ENCODE results near the gene GBF1. TPM values are rescaled to one million over a fixed set of nuclear protein-coding genes. Genes with fewer than 3 reads are reported as not detected.

GBF1 gene
- total and polyA plus RNA-seq, 10 of the 15 experiments (the other 5 are each of a cell fraction or from before 2014, with no cell fraction given) = 0.82 to 42.0 (median 21.8) TPM

- intact Hi-C loops (cut with micrococcal nuclease; ENCODE audit: unreplicated experiment) (no loop called here), in situ Hi-C loops (cut with MboI) (no loop called here)
- Histone ChIP-seq H3K36me3 (ENCODE audit: control insufficient read depth in 2 of 2, insufficient read depth in 2 of 2, low read length in 1 of 2) (peaks cover 0 to 6% of the 10 kb centered on the region in 2 experiments; a peak in 2 of 4 replicates), H3K27ac (ENCODE audit: control insufficient read depth, insufficient read depth) (no peak overlapping the region), H3K9me3 (replicated peaks; ENCODE audit: control insufficient read depth, insufficient read depth, low read length) (no peaks in the 10 kb centered on the region), H2AFZ (ENCODE audit: control insufficient read depth, low read depth, low read length) (no peak overlapping the region), H3K4me2 (ENCODE audit: control insufficient read depth, insufficient read depth) (no peak overlapping the region), H3K27me3 (replicated peaks in 1 of 2; ENCODE audit: control insufficient read depth in 2 of 2, insufficient read depth in 2 of 2, low read length in 1 of 2) (no peaks in the 10 kb centered on the region), H3K4me1 (ENCODE audit: control insufficient read depth, insufficient read depth, low read length) (no peaks in the 10 kb centered on the region), H3K4me3 (no peak overlapping the region), H3K9ac (ENCODE audit: control insufficient read depth, insufficient read depth, low read length) (no peak overlapping the region), H3K79me2 (ENCODE audit: control insufficient read depth, insufficient read depth, low read length) (peaks cover 5% of the 10 kb centered on the region), H4K20me1 (ENCODE audit: control insufficient read depth, insufficient read depth) (no peaks in the 10 kb centered on the region)
- FAIRE-seq = no peak
- SMC1A ChIA-PET (ENCODE audit: uncharacterized antibody, unreplicated experiment) = interaction anchor here (1.1 to 1.5 kb wide), 4 partner anchors 16 to 104 kb away, joined by 3 to 7 read pairs (median 4); no protein-coding TSS in a partner anchor
- TF ChIP-seq MTA3 (IDR thresholded peaks at IDR 0.05; ENCODE audit: borderline replicate concordance, low read length) (no peak), MEF2B (IDR thresholded peaks at IDR 0.05; ENCODE audit: partially characterized antibody, poor library complexity, severe bottlenecking) (no peak), RFX5 (IDR thresholded peaks at IDR 0.05; ENCODE audit: low read depth, low read length) (no peak), SIN3A (IDR thresholded peaks at IDR 0.05; ENCODE audit: low read depth, low read length) (no peak), TAF1 (IDR thresholded peaks at IDR 0.05; ENCODE audit: borderline replicate concordance, low read depth, low read length) (no peak), PAX8 (IDR thresholded peaks at IDR 0.05) (no peak)
- CTCF ChIA-PET = interaction anchor here (0.6 to 0.9 kb wide), 2 partner anchors 42 to 94 kb away, joined by 4 to 5 read pairs; no protein-coding TSS in a partner anchor
- WGBS (ENCODE audit: insufficient coverage, insufficient replicate concordance, low lambda C conversion rate, missing lambda C conversion rate) = 88% methylated on average over 1 of the region's 1 CpG
- POLR2A ChIA-PET = interaction anchor here (0.8 kb wide), 1 partner anchor 18 kb away, joined by 3 read pairs; no protein-coding TSS in a partner anchor
- BruUV-seq (replicated peaks) = no TSS peak
- RAD21 ChIA-PET (ENCODE audit: unreplicated experiment) = interaction anchor here (2.0 kb wide), 1 partner anchor 39 kb away, joined by 5 read pairs; no protein-coding TSS in a partner anchor
- no peak for ATAC-seq
- DNase-seq (ENCODE audit: low read depth, low spot score) = no peak
Observed at GRCh38 chr10:102312683-102313082, 67.4 kb downstream of the GBF1 start.

- Histone ChIP-seq H3K36me3 (ENCODE audit: control insufficient read depth in 2 of 2, insufficient read depth in 2 of 2, low read length in 1 of 2) (peaks cover 0 to 6% of the 10 kb centered on the region in 2 experiments; a peak in 2 of 4 replicates), H3K79me2 (ENCODE audit: control insufficient read depth, insufficient read depth, low read length) (peaks cover 5% of the 10 kb centered on the region), H3K4me3 (no peak overlapping the region), H3K4me1 (ENCODE audit: control insufficient read depth, insufficient read depth, low read length) (no peaks in the 10 kb centered on the region), H3K9me3 (replicated peaks; ENCODE audit: control insufficient read depth, insufficient read depth, low read length) (no peaks in the 10 kb centered on the region), H3K27me3 (replicated peaks in 1 of 2; ENCODE audit: control insufficient read depth in 2 of 2, insufficient read depth in 2 of 2, low read length in 1 of 2) (no peaks in the 10 kb centered on the region), H3K27ac (ENCODE audit: control insufficient read depth, insufficient read depth) (no peak overlapping the region), H3K9ac (ENCODE audit: control insufficient read depth, insufficient read depth, low read length) (no peak overlapping the region), H4K20me1 (ENCODE audit: control insufficient read depth, insufficient read depth) (no peaks in the 10 kb centered on the region), H3K4me2 (ENCODE audit: control insufficient read depth, insufficient read depth) (no peak overlapping the region), H2AFZ (ENCODE audit: control insufficient read depth, low read depth, low read length) (no peak overlapping the region)
- no peak for DNase-seq (ENCODE audit: low read depth, low spot score)
- in situ Hi-C loops (cut with MboI) (no loop called here), intact Hi-C loops (cut with micrococcal nuclease; ENCODE audit: unreplicated experiment) (no loop called here)
- no peak for FAIRE-seq
- ATAC-seq = no peak
- BruUV-seq (replicated peaks) = no TSS peak
- ChIA-PET CTCF (interaction anchor here (0.7 to 1.6 kb wide), 4 partner anchors 9 to 83 kb away, joined by 3 to 6 read pairs (median 4); no protein-coding TSS in a partner anchor), RAD21 (ENCODE audit: unreplicated experiment) (interaction anchor here (0.6 to 2.0 kb wide), 3 partner anchors 26 to 39 kb away, joined by 3 to 5 read pairs (median 3); no protein-coding TSS in a partner anchor), POLR2A (interaction anchor here (0.8 to 1.0 kb wide), 2 partner anchors 13 to 17 kb away, joined by 3 to 5 read pairs; no protein-coding TSS in a partner anchor), SMC1A (ENCODE audit: uncharacterized antibody, unreplicated experiment) (interaction anchor here (1.1 to 1.5 kb wide), 4 partner anchors 20 to 105 kb away, joined by 3 to 7 read pairs (median 4); no protein-coding TSS in a partner anchor)
- WGBS (ENCODE audit: insufficient coverage, insufficient replicate concordance, low lambda C conversion rate, missing lambda C conversion rate) = 79% methylated on average over 8 of the region's 8 CpGs
- TF ChIP-seq NR2C2 (IDR thresholded peaks at IDR 0.05; ENCODE audit: borderline replicate concordance, control insufficient read depth, insufficient read length, low read depth) (no peak), PAX8 (IDR thresholded peaks at IDR 0.05) (no peak), NRF1 (conservative IDR thresholded peaks at IDR 0.05; ENCODE audit: low read depth, low read length) (no peak), USF1 (IDR thresholded peaks at IDR 0.05; ENCODE audit: borderline replicate concordance, extremely low read length, insufficient read depth, low read depth, low read length) (no peak), PBX3 (IDR thresholded peaks at IDR 0.05; ENCODE audit: insufficient replicate concordance, low read depth, low read length) (no peak), SREBF1 (IDR thresholded peaks at IDR 0.05; ENCODE audit: low read length) (no peak), RUNX3 (IDR thresholded peaks at IDR 0.05; ENCODE audit: low read length) (no peak), CBX3 (IDR thresholded peaks at IDR 0.05; ENCODE audit: borderline replicate concordance, low read depth) (no peak), RB1 (IDR thresholded peaks at IDR 0.05; ENCODE audit: borderline replicate concordance) (no peak), TCF12 (IDR thresholded peaks at IDR 0.05; ENCODE audit: low read depth, low read length) (no peak)
Observed at GRCh38 chr10:102313221-102313896, 68.0 kb downstream of the GBF1 start.

Measured in GM12878 (cell line).